Psoas muscle (tissue), 8 donors: Measurements from ENCODE around the gene ADSS1. TPM values are rescaled to one million over a fixed set of nuclear protein-coding genes. Genes with fewer than 3 reads are reported as not detected.

Source experiments
- ATAC-seq, 4 donors: fragments of 200-7000 bp; cut with Tn5 transposase; one replicate each; pipeline ENCODE4 v1.9.1; 2020; ENCODE audit warnings: moderate library complexity in 3 of 4, mild to moderate bottlenecking in 2 of 4
- DNase-seq, 2 donors: peaks; one replicate each; pipeline ENCODE4 v3.0.0-alpha.2; 2020
- H3K27ac ChIP-seq: fragments of 200-600 bp; one replicate; pipeline ENCODE4 v1.8.0; 2022
- H3K27me3 ChIP-seq, 3 donors: fragments of 200-600 bp in 1 of 3; one replicate each; pipeline versions ENCODE4 v1.6.1 to v1.8.0; 2013 to 2022; ENCODE audit warnings: low read length in 2 of 3, mild to moderate bottlenecking in 2 of 3, moderate library complexity in 1 of 3; ENCODE audit not compliant: insufficient read depth in 3 of 3
- H3K36me3 ChIP-seq, 2 donors: fragments of 200-600 bp in 1 of 2; one replicate each; pipeline versions ENCODE4 v1.6.1 to v1.8.0; 2013 to 2022; ENCODE audit warnings: low read depth in 1 of 2, mild to moderate bottlenecking in 1 of 2, moderate library complexity in 1 of 2; ENCODE audit not compliant: insufficient read depth in 1 of 2
- H3K4me1 ChIP-seq: fragments of 200-600 bp; one replicate; pipeline ENCODE4 v1.8.0; 2022
- H3K4me3 ChIP-seq: fragments of 200-600 bp; one replicate; pipeline ENCODE4 v1.8.0; 2022; ENCODE audit warnings: mild to moderate bottlenecking
- H3K9me3 ChIP-seq: fragments of 200-600 bp; one replicate; pipeline ENCODE4 v1.8.0; 2022
- CTCF ChIP-seq: fragments of 200-600 bp; IDR thresholded peaks from one replicate; pipeline ENCODE4 v1.8.0; 2022; ENCODE audit warnings: antibody characterized with exemption
- WGBS, 3 donors: extraction: QIAGEN DNeasy Blood & Tissue Kit; methylation state at CpG; one replicate each; pipeline versions ENCODE4 v1.1.6 to v1.1.7; 2013; 5-methylcytosine and 5-hydroxymethylcytosine counted together
- intact Hi-C, 2 donors: fragments of 100-400 bp; cut with DNase I; formaldehyde crosslinking; loops; one replicate each; pipeline versions ENCODE4 v1.11.0 to v1.14.2; 2022
- polyA plus RNA-seq, 3 donors: library from polyadenylated mRNA; stranded (reverse); fragments of 200-250 nt; gene quantifications; one replicate each; pipeline ENCODE4 v1.2.3, GENCODE V29; 2013
- total RNA-seq, 4 donors: library from RNA; stranded (reverse); fragmentation: NEBNext Ultra II Directional in 2 of 4; extraction: Animal tissue kit (Norgen Biotek cat#: 25700) in 2 of 4; gene quantifications; one replicate each; pipeline versions ENCODE4 v1.2.1 to v1.2.4, GENCODE V29; 2021 to 2023
- donor health status: healthy with polysubstance abuse.
- donor health status: DM: no; HTN: no; CAD: no; lungs with moderate emphysema.
- donor health status: Bipolar disorder and iron deficiency.
- donor health status: healthy.
- donor health status: DM: yes; HTN: yes; CAD: no.
- donor health status: DM: no; HTN: no; CAD: no.
- donor health status: DM: no; HTN: no; CAD: no.
- donor health status: DM: yes; HTN: yes; CAD: no.

The ADSS1 gene
- total and polyA plus RNA-seq, 7 donors: 187 to 394 (median 300) TPM

- H3K27me3 ChIP-seq: no peaks in the 10 kb centered on the region
- intact Hi-C loops: no loop called here
- peak overlapping the region; percentile 4 for H3K27ac ChIP-seq
- H3K4me3 ChIP-seq: no peak overlapping the region
- peaks cover 0 to 7% of the 10 kb centered on the region in 2 donors for H3K36me3 ChIP-seq
- ATAC-seq (no peak), DNase-seq (no peak)
- no peaks in the 10 kb centered on the region for H3K9me3 ChIP-seq
- no peak for TF ChIP-seq CTCF
- WGBS, 3 donors: 83 to 90% (median 86%) methylated on average over 13 to 14 of the region's 14 CpGs
- peaks cover 28% of the 10 kb centered on the region for H3K4me1 ChIP-seq
Measured at GRCh38 chr14:104696671-104697316, 27.2 kb upstream of the ADSS1 start.

GRCh38 chr14:104697317-104697703 lies 26.7 kb upstream of the ADSS1 start:
- WGBS, 3 donors: 86 to 93% (median 88%) methylated on average over 10 of the region's 10 CpGs
- DNase-seq (no peak), ATAC-seq (no peak)
- TF ChIP-seq CTCF: no peak
- no peaks in the 10 kb centered on the region for H3K9me3 ChIP-seq
- H3K4me1 ChIP-seq: peaks cover 24% of the 10 kb centered on the region
- peak overlapping the region; percentile 4 for H3K27ac ChIP-seq
- no peaks in the 10 kb centered on the region for H3K27me3 ChIP-seq
- intact Hi-C loops: no loop called here
- no peak overlapping the region for H3K4me3 ChIP-seq
- H3K36me3 ChIP-seq: peaks cover 0 to 8% of the 10 kb centered on the region in 2 donors

GRCh38 chr14:104697892-104698583 lies 26.0 kb upstream of the ADSS1 start:
- no peak overlapping the region for H3K4me3 ChIP-seq

GRCh38 chr14:104698688-104699425 lies 25.2 kb upstream of the ADSS1 start:
- H3K36me3 ChIP-seq: peaks cover 0 to 17% of the 10 kb centered on the region in 2 donors
- no peaks in the 10 kb centered on the region for H3K27me3 ChIP-seq
- no peaks in the 10 kb centered on the region for H3K9me3 ChIP-seq
- peaks cover 21% of the 10 kb centered on the region for H3K4me1 ChIP-seq
- no peak for TF ChIP-seq CTCF
- intact Hi-C loops: no loop called here
- DNase-seq (peak; percentile 61 to 66), ATAC-seq (no peak)
- H3K27ac ChIP-seq: no peak overlapping the region
- peak overlapping the region; percentile 5 for H3K4me3 ChIP-seq
- WGBS, 3 donors: 48 to 53% (median 52%) methylated on average over 22 to 24 of the region's 24 CpGs

More at GRCh38 chr14:104697892-104698583, 26.0 kb upstream of the ADSS1 start:
- intact Hi-C loops: no loop called here
- ATAC-seq (no peak), DNase-seq (no peak)
- 64 to 71% (median 67%) methylated on average over 19 of the region's 19 CpGs for WGBS, 3 donors
- Histone ChIP-seq H3K4me1 (peaks cover 21% of the 10 kb centered on the region), H3K27ac (no peak overlapping the region), H3K9me3 (no peaks in the 10 kb centered on the region), H3K27me3 (no peaks in the 10 kb centered on the region), H3K36me3 (peaks cover 0 to 10% of the 10 kb centered on the region in 2 donors)
- TF ChIP-seq CTCF: no peak
